HepG2 (cell line): ENCODE measurements around the gene ANTXRL. TPM values are rescaled to one million over a fixed set of nuclear protein-coding genes. Genes with fewer than 3 reads are reported as not detected.
A peak's percentile ranks its signal among the peaks of the same experiment; 100 is the strongest.
"Not testable (repeated sequence)": the region's sequence is repeated elsewhere in the genome, so short reads cannot be mapped to it uniquely, and the experiment has no call there.

Source experiments
- ATAC-seq: fragments of 200-7000 bp; cut with Tn5 transposase; 3 replicates; pipeline ENCODE4 v1.9.1; 2020; ENCODE audit warnings: mild to moderate bottlenecking, moderate library complexity
- BruUV-seq: library from RNA; stranded (reverse); fragments of 400-500 nt; replicated peaks from 2 replicates; lab custom pipeline; 2021; lab: Mats Ljungman, UMichigan
- CTCF ChIA-PET: fragments of 300-600 bp; formaldehyde crosslinking; extraction: SDS; loops from one replicate; lab custom pipeline; 2021; ENCODE audit warnings: low total read pairs, inconsistent platforms, low intra/inter-chr PET ratio; lab: Yijun Ruan, JAX
- POLR2A ChIA-PET: fragments of 350-600 bp; sonication (Branson Sonifier 250); formaldehyde crosslinking; loops from one replicate; lab custom pipeline; 2020; ENCODE audit warnings: antibody characterized with exemption, inconsistent platforms; lab: Yijun Ruan, JAX
- DNase-seq: peaks from one replicate; pipeline ENCODE4 v3.0.0-alpha.2; 2015; ENCODE audit warnings: low spot score
- FAIRE-seq: peaks from 3 replicates; lab custom pipeline; 2011; peaks lifted over from hg19 to GRCh38; lab: Jason Lieb, UNC
- H2AFZ ChIP-seq: one replicate; pipeline ENCODE4 v1.6.1; 2011; ENCODE audit warnings: low read length, inconsistent platforms
- H3K27ac ChIP-seq: fragments of 300-600 bp; 3 replicates; pipeline ENCODE4 v1.8.0; 2011; ENCODE audit warnings: mixed run types, mild to moderate bottlenecking, mixed read lengths, low read length, inconsistent platforms; ENCODE audit not compliant: insufficient read depth; ENCODE audit errors: extremely low read length
- H3K27me3 ChIP-seq, 2 experiments: fragments of 200-600 bp in 1 of 2; 2 replicates in 1 of 2; 3 replicates in 1 of 2; pipeline versions ENCODE4 v1.6.0 to v1.8.0; 2011; ENCODE audit warnings: low read length in 2 of 2, mild to moderate bottlenecking in 2 of 2, moderate library complexity in 2 of 2, inconsistent platforms in 1 of 2; ENCODE audit not compliant: insufficient read depth in 2 of 2, control insufficient read depth in 1 of 2
- H3K36me3 ChIP-seq, 2 experiments: fragments of 200-600 bp in 1 of 2; replicated peaks in 1 of 2; 2 replicates in 1 of 2; 3 replicates in 1 of 2; pipeline versions ENCODE4 v1.5.1 to v1.8.0; 2011; ENCODE audit warnings: low read length in 2 of 2, inconsistent platforms in 1 of 2; ENCODE audit not compliant: insufficient read depth in 2 of 2, control insufficient read depth in 1 of 2
- H3K4me1 ChIP-seq: 2 replicates; pipeline ENCODE4 v1.5.1; 2012; ENCODE audit warnings: low read length, inconsistent platforms; ENCODE audit not compliant: insufficient read depth
- H3K4me2 ChIP-seq: 2 replicates; pipeline ENCODE4 v1.6.0; 2011; ENCODE audit warnings: low read depth, low read length, inconsistent platforms
- H3K4me3 ChIP-seq, 3 experiments: fragments of 200-600 bp in 1 of 3; sonication (generic), shearing (Covaris generic) in 1 of 3; replicated peaks in 1 of 3; 2 replicates each; pipeline ENCODE4 v1.5.1; 2011 to 2016; ENCODE audit warnings: low read length in 3 of 3, inconsistent platforms in 2 of 3, low read depth in 2 of 3, mild to moderate bottlenecking in 2 of 3, control low read depth in 1 of 3, mixed read lengths in 1 of 3; ENCODE audit not compliant: insufficient read depth in 1 of 3
- H3K79me2 ChIP-seq: one replicate; pipeline ENCODE4 v1.6.1; 2011; ENCODE audit warnings: low read length, inconsistent platforms; ENCODE audit not compliant: insufficient read depth
- H3K9ac ChIP-seq: 2 replicates; pipeline ENCODE4 v1.6.0; 2011; ENCODE audit warnings: mild to moderate bottlenecking, low read depth, low read length, inconsistent platforms; ENCODE audit not compliant: insufficient read depth
- H3K9me3 ChIP-seq: 2 replicates; pipeline ENCODE4 v1.5.1; 2012; ENCODE audit warnings: mild to moderate bottlenecking, low read length
- H4K20me1 ChIP-seq: 2 replicates; pipeline ENCODE4 v1.6.0; 2011; ENCODE audit warnings: inconsistent platforms, mild to moderate bottlenecking, low read length, moderate library complexity; ENCODE audit not compliant: insufficient read depth
- HES4 ChIP-seq: sonication (generic); formaldehyde crosslinking; IDR thresholded peaks from 2 replicates; pipeline ENCODE4 v1.9.0; 2021; ENCODE audit warnings: mild to moderate bottlenecking, missing genetic modification reagents, borderline replicate concordance
- KDM1A ChIP-seq: IDR thresholded peaks from 2 replicates; pipeline ENCODE4 v1.6.1; 2016; ENCODE audit warnings: missing compliant biosample characterization
- MIXL1 ChIP-seq: IDR thresholded peaks from 2 replicates; pipeline ENCODE4 v1.6.1; 2016
- ZNF207 ChIP-seq: fragments of 450-650 bp; IDR thresholded peaks from 2 replicates; pipeline ENCODE4 v1.6.1; 2016; ENCODE audit warnings: antibody characterized with exemption, borderline replicate concordance
- ZNF543 ChIP-seq: sonication (generic); formaldehyde crosslinking; IDR thresholded peaks from 2 replicates; pipeline ENCODE4 v1.4.0; 2020; ENCODE audit warnings: mild to moderate bottlenecking, missing genetic modification reagents
- ZSCAN5A ChIP-seq: sonication (generic); formaldehyde crosslinking; IDR thresholded peaks from 2 replicates; pipeline ENCODE4 v1.8.0; 2022; ENCODE audit warnings: mild to moderate bottlenecking, missing genetic modification reagents, borderline replicate concordance
- WGBS: methylation state at CpG from one replicate; pipeline ENCODE4 v1.1.6; 2017; ENCODE audit warnings: low lambda C conversion rate; 5-methylcytosine and 5-hydroxymethylcytosine counted together
- in situ Hi-C: cut with HindIII; loops from 2 replicates; pipeline ENCODE4 v1.10.0; 2017; ENCODE audit warnings: low pct_unique_long_range_greater_than_20kb; ENCODE audit not compliant: extremely low pct_ligation_motif_present
- intact Hi-C: fragments of 100-400 bp; cut with micrococcal nuclease; formaldehyde crosslinking; loops from one replicate; pipeline ENCODE4 v1.10.0; 2022; ENCODE audit not compliant: unreplicated experiment
- polyA plus RNA-seq, 8 experiments: library from polyadenylated mRNA; depleted of rRNA in 3 of 8; stranded (reverse) in 7 of 8; unstranded in 1 of 8; fragments of >200 nt; fragmentation: Illumina TruSeq in 4 of 8; extraction: Trizol in 4 of 8; gene quantifications; 2 replicates each; pipeline versions ENCODE4 v1.2.1 to v1.2.3, GENCODE V29; 2011 to 2016; ENCODE audit warnings: low read depth in 4 of 8, missing spikeins in 1 of 8, mixed read lengths in 1 of 8; ENCODE audit not compliant: insufficient read depth in 1 of 8
- total RNA-seq, 5 experiments: library from RNA; depleted of rRNA; stranded (reverse); fragments of >200 nt; fragmentation: Illumina TruSeq; extraction: Trizol; gene quantifications; 2 replicates each; pipeline ENCODE4 v1.2.3, GENCODE V29; 2016; ENCODE audit warnings: low read depth in 1 of 5

The ANTXRL gene
- total and polyA plus RNA-seq, 2 of the 13 experiments (the other 11 are each of a cell fraction or from before 2014, with no cell fraction given), result not detected

- no peak for DNase-seq
- CTCF ChIA-PET, result no interaction called here
Observed at GRCh38 chr10:46270086-46270811, 16.5 kb upstream of the ANTXRL start.

GRCh38 chr10:46270963-46271530 lies 15.8 kb upstream of the ANTXRL start:
- intact Hi-C loops, H4K20me1 ChIP-seq, H3K4me3 ChIP-seq, H3K79me2 ChIP-seq, H3K9ac ChIP-seq, H3K4me1 ChIP-seq, H3K9me3 ChIP-seq, H3K36me3 ChIP-seq, H2AFZ ChIP-seq, FAIRE-seq, POLR2A ChIA-PET, BruUV-seq, H3K4me2 ChIP-seq, in situ Hi-C loops, H3K27ac ChIP-seq, ATAC-seq, CTCF ChIA-PET, DNase-seq: not testable (repeated sequence)
- peaks cover 0 to 10% of the 10 kb centered on the region in 2 experiments; a peak in 3 of 5 replicates for H3K27me3 ChIP-seq
- 23% methylated on average over 6 of the region's 7 CpGs for WGBS

More at GRCh38 chr10:46270086-46270811, 16.5 kb upstream of the ANTXRL start:
- in situ Hi-C loops (no loop called here), intact Hi-C loops (no loop called here)
- Histone ChIP-seq H2AFZ (no peak overlapping the region), H3K4me2 (no peak overlapping the region), H3K36me3 (no peaks in the 10 kb centered on the region), H3K27ac (no peak overlapping the region), H3K4me3 (no peak overlapping the region), H3K79me2 (no peaks in the 10 kb centered on the region), H3K9ac (no peak overlapping the region), H3K4me1 (no peaks in the 10 kb centered on the region), H3K27me3 (peaks cover 0 to 10% of the 10 kb centered on the region in 2 experiments; a peak in 3 of 5 replicates), H3K9me3 (no peaks in the 10 kb centered on the region), H4K20me1 (no peaks in the 10 kb centered on the region)
- ATAC-seq (no peak), FAIRE-seq (no peak)
- no peak for TF ChIP-seq KDM1A (CRISPR knock-in tag)
- TF ChIP-seq MIXL1 (CRISPR knock-in tag), result no peak
- no peak for TF ChIP-seq HES4 (CRISPR knock-in tag)
- TF ChIP-seq ZSCAN5A (CRISPR knock-in tag), result no peak
- no peak for TF ChIP-seq ZNF543 (CRISPR knock-in tag)
- no peak for TF ChIP-seq ZNF207
- POLR2A ChIA-PET, result no interaction called here
- no TSS peak for BruUV-seq
- 7% methylated on average over 3 of the region's 7 CpGs for WGBS

GRCh38 chr10:46271795-46272499 lies 14.8 kb upstream of the ANTXRL start:
- CTCF ChIA-PET, POLR2A ChIA-PET, H3K4me1 ChIP-seq, H3K27ac ChIP-seq, H3K27me3 ChIP-seq, in situ Hi-C loops, H4K20me1 ChIP-seq, H3K9me3 ChIP-seq, BruUV-seq, H2AFZ ChIP-seq, FAIRE-seq, H3K4me2 ChIP-seq, H3K79me2 ChIP-seq, H3K36me3 ChIP-seq, DNase-seq, H3K9ac ChIP-seq, intact Hi-C loops, H3K4me3 ChIP-seq: not testable (repeated sequence)
- ATAC-seq, result 0 out of 3 replicates have a peak, but pooled peaks have one; percentile 21
- 0% methylated on average over 2 of the region's 4 CpGs for WGBS
